ENCODE measurements around the gene CRIP2. TPM values are rescaled to one million over a fixed set of nuclear protein-coding genes. Genes with fewer than 3 reads are reported as not detected.
A peak's percentile ranks its signal among the peaks of the same experiment; 100 is the strongest.

The CRIP2 gene
- total and polyA plus RNA-seq, 2 of the 13 experiments (the other 11 are each of a cell fraction or from before 2014, with no cell fraction given): 31.6 to 37.9 TPM

- TF ChIP-seq ZNF687 (CRISPR knock-in tag; IDR thresholded peaks at IDR 0.05) (peak; percentile 62), NR0B2 (CRISPR knock-in tag; IDR thresholded peaks at IDR 0.05) (0 out of 2 replicates have a peak, but pooled peaks have one; percentile 33), LCORL (IDR thresholded peaks at IDR 0.05) (no peak), LCORL (CRISPR knock-in tag; IDR thresholded peaks at IDR 0.05) (peak; percentile 38; the same call in 1 of the 2 replicates), ZNF768 (CRISPR knock-in tag; IDR thresholded peaks at IDR 0.05) (peak; percentile 26; the same call in 1 of the 2 replicates), NONO (IDR thresholded peaks at IDR 0.05) (no peak), NONO (CRISPR knock-in tag; conservative IDR thresholded peaks at IDR 0.05) (peak; percentile 72; the same call in 1 of the 2 replicates), MED13 (CRISPR knock-in tag; IDR thresholded peaks at IDR 0.05) (no peak), YY1 (IDR thresholded peaks at IDR 0.05; ENCODE audit: insufficient read depth, insufficient replicate concordance, low read depth, low read length) (peak; percentile 34), POLR2G (IDR thresholded peaks at IDR 0.05; ENCODE audit: low read depth, low read length) (peak; percentile 76), HDAC6 (IDR thresholded peaks at IDR 0.05; ENCODE audit: low read depth, low read length) (no peak), MTF1 (CRISPR knock-in tag; IDR thresholded peaks at IDR 0.05) (no peak), HMGXB4 (CRISPR knock-in tag; IDR thresholded peaks at IDR 0.05; ENCODE audit: borderline replicate concordance in 1 of 2, low read depth in 1 of 2) (peak in 1 of 2 experiments; percentile 34; a peak in 1 of 4 replicates), POLR2A (IDR thresholded peaks at IDR 0.05; ENCODE audit: insufficient read depth in 1 of 2, low read depth in 2 of 2, low read length in 2 of 2) (peak in 1 of 2 experiments; percentile 33; a peak in 1 of 4 replicates), SAP130 (CRISPR knock-in tag; IDR thresholded peaks at IDR 0.05; ENCODE audit: low read depth) (peak; percentile 32; the same call in 1 of the 2 replicates), ZNF777 (CRISPR knock-in tag; IDR thresholded peaks at IDR 0.05) (peak; percentile 88)
- TF ChIP-seq, protein P1, sequence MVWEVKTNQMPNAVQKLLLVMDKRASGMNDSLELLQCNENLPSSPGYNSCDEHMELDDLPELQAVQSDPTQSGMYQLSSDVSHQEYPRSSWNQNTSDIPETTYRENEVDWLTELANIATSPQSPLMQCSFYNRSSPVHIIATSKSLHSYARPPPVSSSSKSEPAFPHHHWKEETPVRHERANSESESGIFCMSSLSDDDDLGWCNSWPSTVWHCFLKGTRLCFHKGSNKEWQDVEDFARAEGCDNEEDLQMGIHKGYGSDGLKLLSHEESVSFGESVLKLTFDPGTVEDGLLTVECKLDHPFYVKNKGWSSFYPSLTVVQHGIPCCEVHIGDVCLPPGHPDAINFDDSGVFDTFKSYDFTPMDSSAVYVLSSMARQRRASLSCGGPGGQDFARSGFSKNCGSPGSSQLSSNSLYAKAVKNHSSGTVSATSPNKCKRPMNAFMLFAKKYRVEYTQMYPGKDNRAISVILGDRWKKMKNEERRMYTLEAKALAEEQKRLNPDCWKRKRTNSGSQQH (CRISPR knock-in tag; IDR thresholded peaks at IDR 0.05; ENCODE audit: low read depth): no peak
- TF ChIP-seq, protein P2, sequence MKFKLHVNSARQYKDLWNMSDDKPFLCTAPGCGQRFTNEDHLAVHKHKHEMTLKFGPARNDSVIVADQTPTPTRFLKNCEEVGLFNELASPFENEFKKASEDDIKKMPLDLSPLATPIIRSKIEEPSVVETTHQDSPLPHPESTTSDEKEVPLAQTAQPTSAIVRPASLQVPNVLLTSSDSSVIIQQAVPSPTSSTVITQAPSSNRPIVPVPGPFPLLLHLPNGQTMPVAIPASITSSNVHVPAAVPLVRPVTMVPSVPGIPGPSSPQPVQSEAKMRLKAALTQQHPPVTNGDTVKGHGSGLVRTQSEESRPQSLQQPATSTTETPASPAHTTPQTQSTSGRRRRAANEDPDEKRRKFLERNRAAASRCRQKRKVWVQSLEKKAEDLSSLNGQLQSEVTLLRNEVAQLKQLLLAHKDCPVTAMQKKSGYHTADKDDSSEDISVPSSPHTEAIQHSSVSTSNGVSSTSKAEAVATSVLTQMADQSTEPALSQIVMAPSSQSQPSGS (CRISPR knock-in tag; IDR thresholded peaks at IDR 0.05): no peak
These were observed 12.4 kb downstream of the CRIP2 start (continued) for GRCh38 chr14:105486974-105487448.

Measured in HepG2 (cell line).